ENCODE results near the gene CTF1. TPM values are rescaled to one million over a fixed set of nuclear protein-coding genes. Genes with fewer than 3 reads are reported as not detected.

CTF1 gene
- total and polyA plus RNA-seq, 4 donors = 0.19 to 0.75 (median 0.35) TPM; not detected in 1

GRCh38 chr16:30951750-30952149 is 55.3 kb downstream of the CTF1 start:
- no peaks in the 10 kb centered on the region for H3K9me3 ChIP-seq (ENCODE audit: control insufficient read depth in 4 of 4, low read length in 3 of 4)
- no peaks in the 10 kb centered on the region for H3K27me3 ChIP-seq (ENCODE audit: control insufficient read depth in 4 of 4, insufficient read depth in 4 of 4, low read length in 3 of 4)
- H3K4me1 ChIP-seq (ENCODE audit: control insufficient read depth in 4 of 4, insufficient read depth in 4 of 4, low read length in 3 of 4) = peaks cover 21 to 65% (median 52%) of the 10 kb centered on the region in 4 donors
- 24% methylated on average over 3 of the region's 3 CpGs for WGBS
- peak; percentile 43 for TF ChIP-seq YY1 (IDR thresholded peaks at IDR 0.05)
- peak; percentile 86 for TF ChIP-seq MAX (IDR thresholded peaks at IDR 0.05)
- peak; percentile 77 to 91 for TF ChIP-seq HNF4A (conservative IDR thresholded peaks at IDR 0.05)
- TF ChIP-seq RAD21 (IDR thresholded peaks at IDR 0.05) = peak in 1 of 2 donors; percentile 8
- TF ChIP-seq FOXA1 (IDR thresholded peaks at IDR 0.05) = no peak
- TF ChIP-seq TAF1 (conservative IDR thresholded peaks at IDR 0.05) = peak; percentile 44
- TF ChIP-seq NR2F2 (IDR thresholded peaks at IDR 0.05) = peak; percentile 26
- peak; percentile 54 for TF ChIP-seq REST (IDR thresholded peaks at IDR 0.05)
- TF ChIP-seq RXRA (IDR thresholded peaks at IDR 0.05) = peak; percentile 44 to 79
- peak in 1 of 2 donors; percentile 68 for TF ChIP-seq EGR1 (IDR thresholded peaks at IDR 0.05; ENCODE audit: low read depth in 2 of 2)
- TF ChIP-seq ZBTB33 (IDR thresholded peaks at IDR 0.05) = peak; percentile 23
- TF ChIP-seq HNF4G (IDR thresholded peaks at IDR 0.05) = peak; percentile 19
- TF ChIP-seq ATF3 (IDR thresholded peaks at IDR 0.05) = no peak
- peak; percentile 57 for TF ChIP-seq FOXA2 (IDR thresholded peaks at IDR 0.05)
- peak in 1 of 2 donors; percentile 50 for TF ChIP-seq GABPA (IDR thresholded peaks at IDR 0.05 in 1 of 2, conservative IDR thresholded peaks at IDR 0.05 in 1 of 2)
- TF ChIP-seq JUND (IDR thresholded peaks at IDR 0.05) = peak in 1 of 2 donors; percentile 49
- TF ChIP-seq SP1 (IDR thresholded peaks at IDR 0.05) = peak; percentile 73
- TF ChIP-seq CTCF (IDR thresholded peaks at IDR 0.05; ENCODE audit: low read depth, low read length, missing input control) = no peak
- DNase-seq (ENCODE audit: low spot score) = no peak
- H3K36me3 ChIP-seq (ENCODE audit: control insufficient read depth in 4 of 4, insufficient read depth in 3 of 4, low read depth in 1 of 4, low read length in 3 of 4) = no peaks in the 10 kb centered on the region
- no peak overlapping the region for H3K4me3 ChIP-seq (ENCODE audit: low read depth in 1 of 3, low read length in 3 of 3)
- peak overlapping the region; percentile 91 to 92 for H3K27ac ChIP-seq (ENCODE audit: low read depth in 1 of 2, low read length in 2 of 2)
- no peak overlapping the region for H3K9ac ChIP-seq (ENCODE audit: low read depth in 1 of 2, low read length in 2 of 2)
